HEK293 (cell line): ENCODE results near the gene OBSCN.

Experiments
- CTCF ChIA-PET: fragments of 350-600 bp; formaldehyde crosslinking; extraction: SDS; loops from one replicate; lab custom pipeline; 2021; ENCODE audit warnings: antibody characterized with exemption; lab: Yijun Ruan, JAX
- POLR2A ChIA-PET: fragments of 300-600 bp; formaldehyde crosslinking; extraction: SDS; loops from one replicate; lab custom pipeline; 2020; ENCODE audit warnings: antibody characterized with exemption, inconsistent platforms; lab: Yijun Ruan, JAX
- H3K27ac ChIP-seq: fragments of 200-500 bp; sonication (Bioruptor generic); 2 replicates; pipeline ENCODE4 v1.5.1; 2014; ENCODE audit warnings: low read depth, low read length, control low read depth, inconsistent platforms; ENCODE audit errors: extremely low read depth
- H3K36me3 ChIP-seq, 2 experiments: fragments of 200-500 bp in 1 of 2; sonication (Bioruptor generic) in 1 of 2; 1 replicate in 1 of 2; 2 replicates in 1 of 2; pipeline ENCODE4 v1.5.1; 2014 to 2017; ENCODE audit warnings: inconsistent platforms in 2 of 2, low read length in 2 of 2; ENCODE audit not compliant: control insufficient read depth in 2 of 2, insufficient read depth in 1 of 2
- H3K4me1 ChIP-seq: fragments of 200-500 bp; sonication (Bioruptor generic); 2 replicates; pipeline ENCODE4 v1.5.1; 2014; ENCODE audit warnings: mild to moderate bottlenecking, low read length, inconsistent platforms; ENCODE audit not compliant: control insufficient read depth, insufficient read depth
- H3K4me3 ChIP-seq: 2 replicates; pipeline ENCODE4 v1.5.1; 2011; ENCODE audit warnings: low read depth, mild to moderate bottlenecking, control low read depth, low read length, moderate library complexity
- H3K9me3 ChIP-seq: fragments of 200-500 bp; sonication (Bioruptor generic); 2 replicates; pipeline ENCODE4 v1.5.1; 2014; ENCODE audit warnings: low read depth, low read length, inconsistent platforms; ENCODE audit not compliant: control insufficient read depth, insufficient read depth
- EGR2 ChIP-seq: fragments of 450-650 bp; formaldehyde crosslinking; IDR thresholded peaks from 2 replicates; pipeline ENCODE4 v1.5.1; 2016; ENCODE audit warnings: low read depth, missing biosample characterization, missing genetic modification characterization
- KLF1 ChIP-seq: fragments of 450-650 bp; formaldehyde crosslinking; IDR thresholded peaks from 2 replicates; pipeline ENCODE4 v1.5.1; 2016; ENCODE audit warnings: missing biosample characterization, missing genetic modification characterization
- KLF8 ChIP-seq: fragments of 450-650 bp; formaldehyde crosslinking; IDR thresholded peaks from 2 replicates; pipeline ENCODE4 v1.5.1; 2016; ENCODE audit warnings: missing biosample characterization, missing genetic modification characterization
- SP2 ChIP-seq: fragments of 450-650 bp; formaldehyde crosslinking; IDR thresholded peaks from 2 replicates; pipeline ENCODE4 v1.5.1; 2016; ENCODE audit warnings: missing biosample characterization, missing genetic modification characterization
- ZFHX2 ChIP-seq: fragments of 450-650 bp; formaldehyde crosslinking; conservative IDR thresholded peaks from 2 replicates; pipeline ENCODE4 v1.5.1; 2016; ENCODE audit warnings: missing biosample characterization, missing genetic modification characterization
- ZNF138 ChIP-seq: fragments of 450-650 bp; formaldehyde crosslinking; IDR thresholded peaks from 2 replicates; pipeline ENCODE4 v1.5.1; 2016; ENCODE audit warnings: missing biosample characterization, missing genetic modification characterization, borderline replicate concordance
- ZNF292 ChIP-seq: fragments of 450-650 bp; formaldehyde crosslinking; IDR thresholded peaks from 2 replicates; pipeline ENCODE4 v1.5.1; 2016; ENCODE audit warnings: low read depth, missing biosample characterization, missing genetic modification characterization, borderline replicate concordance
- ZNF341 ChIP-seq: fragments of 450-650 bp; formaldehyde crosslinking; IDR thresholded peaks from 2 replicates; pipeline ENCODE4; 2016; ENCODE audit warnings: low read depth, missing biosample characterization, missing genetic modification characterization
- ZNF433 ChIP-seq: fragments of 450-650 bp; formaldehyde crosslinking; IDR thresholded peaks from 2 replicates; pipeline ENCODE4 v1.5.1; 2016; ENCODE audit warnings: missing biosample characterization, missing genetic modification characterization, low read depth
- ZNF830 ChIP-seq: fragments of 450-650 bp; IDR thresholded peaks from 2 replicates; pipeline ENCODE4 v1.5.0; 2018; ENCODE audit warnings: missing biosample characterization, missing genetic modification characterization, low read depth, mild to moderate bottlenecking, moderate library complexity
- TF ChIP-seq, protein P1 (sequence below): fragments of 450-650 bp; formaldehyde crosslinking; IDR thresholded peaks from 2 replicates; pipeline ENCODE4 v1.5.1; 2017; ENCODE audit warnings: missing biosample characterization, missing genetic modification characterization
- TF ChIP-seq, protein P2 (sequence below): fragments of 450-650 bp; formaldehyde crosslinking; IDR thresholded peaks from 2 replicates; pipeline ENCODE4 v1.5.1; 2016; ENCODE audit warnings: missing biosample characterization, missing genetic modification characterization
- TF ChIP-seq, protein P3 (sequence below): fragments of 450-650 bp; formaldehyde crosslinking; IDR thresholded peaks from 2 replicates; pipeline ENCODE4 v1.5.1; 2016; ENCODE audit warnings: missing biosample characterization, missing genetic modification characterization

Gene OBSCN

DNA sequence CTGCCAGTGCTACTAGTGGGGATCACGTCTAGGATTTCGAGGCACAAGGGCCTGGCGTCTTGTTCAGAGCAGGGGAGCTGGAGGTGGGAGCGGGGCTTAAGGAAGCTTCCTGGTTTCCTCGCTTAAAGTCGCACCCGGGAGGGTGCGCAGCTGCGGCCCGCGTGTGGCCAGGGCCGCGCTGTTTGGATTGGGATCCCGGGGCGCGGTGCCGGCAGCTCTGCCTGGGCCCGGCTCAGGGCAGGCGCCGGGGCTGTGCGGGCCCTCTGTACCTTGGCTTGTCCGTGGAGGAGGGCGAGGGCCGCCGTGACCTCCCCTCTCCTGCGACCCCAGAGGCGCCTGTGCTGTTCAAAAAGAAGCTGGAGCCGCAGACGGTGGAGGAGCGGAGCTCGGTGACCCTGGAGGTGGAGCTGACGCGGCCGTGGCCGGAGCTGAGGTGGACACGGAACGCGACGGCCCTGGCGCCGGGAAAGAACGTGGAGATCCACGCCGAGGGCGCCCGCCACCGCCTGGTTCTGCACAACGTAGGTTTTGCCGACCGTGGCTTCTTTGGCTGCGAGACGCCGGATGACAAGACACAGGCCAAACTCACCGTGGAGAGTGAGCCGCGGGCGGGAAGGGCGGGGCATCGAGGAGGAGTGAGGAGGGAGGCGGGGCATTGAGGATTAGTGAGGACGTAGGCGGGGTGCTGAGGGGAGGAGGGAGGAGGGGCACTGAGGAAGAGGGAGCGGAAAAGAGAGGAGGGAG, 67.8 kb downstream of the OBSCN start:
- no peaks in the 10 kb centered on the region for H3K4me1 ChIP-seq
- peak overlapping the region; percentile 29 for H3K4me3 ChIP-seq
- CTCF ChIA-PET, result interaction anchor here (0.6 kb wide), 1 partner anchor 9 kb away, joined by 3 read pairs; no protein-coding TSS in a partner anchor
- POLR2A ChIA-PET, result interaction anchor here (0.6 kb wide), 1 partner anchor 113 kb away, joined by 3 read pairs; no protein-coding TSS in a partner anchor
- TF ChIP-seq, protein P1, sequence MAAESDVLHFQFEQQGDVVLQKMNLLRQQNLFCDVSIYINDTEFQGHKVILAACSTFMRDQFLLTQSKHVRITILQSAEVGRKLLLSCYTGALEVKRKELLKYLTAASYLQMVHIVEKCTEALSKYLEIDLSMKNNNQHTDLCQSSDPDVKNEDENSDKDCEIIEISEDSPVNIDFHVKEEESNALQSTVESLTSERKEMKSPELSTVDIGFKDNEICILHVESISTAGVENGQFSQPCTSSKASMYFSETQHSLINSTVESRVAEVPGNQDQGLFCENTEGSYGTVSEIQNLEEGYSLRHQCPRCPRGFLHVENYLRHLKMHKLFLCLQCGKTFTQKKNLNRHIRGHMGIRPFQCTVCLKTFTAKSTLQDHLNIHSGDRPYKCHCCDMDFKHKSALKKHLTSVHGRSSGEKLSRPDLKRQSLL (tag by site-specific recombination), result 0 out of 2 replicates have a peak, but pooled peaks have one; percentile 9
- TF ChIP-seq ZNF138 (tag by site-specific recombination) (no peak), ZNF830 (tag by site-specific recombination) (no peak), KLF1 (tag by site-specific recombination) (peak; percentile 96), KLF8 (tag by site-specific recombination) (peak; percentile 42; the same call in 1 of the 2 replicates), ZNF433 (no peak), ZFHX2 (tag by site-specific recombination) (peak; percentile 59), SP2 (tag by site-specific recombination) (peak; percentile 17; the same call in 1 of the 2 replicates), EGR2 (peak; percentile 85)
- TF ChIP-seq, protein P2, sequence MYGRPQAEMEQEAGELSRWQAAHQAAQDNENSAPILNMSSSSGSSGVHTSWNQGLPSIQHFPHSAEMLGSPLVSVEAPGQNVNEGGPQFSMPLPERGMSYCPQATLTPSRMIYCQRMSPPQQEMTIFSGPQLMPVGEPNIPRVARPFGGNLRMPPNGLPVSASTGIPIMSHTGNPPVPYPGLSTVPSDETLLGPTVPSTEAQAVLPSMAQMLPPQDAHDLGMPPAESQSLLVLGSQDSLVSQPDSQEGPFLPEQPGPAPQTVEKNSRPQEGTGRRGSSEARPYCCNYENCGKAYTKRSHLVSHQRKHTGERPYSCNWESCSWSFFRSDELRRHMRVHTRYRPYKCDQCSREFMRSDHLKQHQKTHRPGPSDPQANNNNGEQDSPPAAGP, result peak; percentile 61; the same call in 1 of the 2 replicates
- no peaks in the 10 kb centered on the region for H3K9me3 ChIP-seq
- peaks cover 0 to 20% of the 10 kb centered on the region in 2 experiments; a peak in 1 of 3 replicates for H3K36me3 ChIP-seq
- H3K27ac ChIP-seq, result no peak overlapping the region

DNA sequence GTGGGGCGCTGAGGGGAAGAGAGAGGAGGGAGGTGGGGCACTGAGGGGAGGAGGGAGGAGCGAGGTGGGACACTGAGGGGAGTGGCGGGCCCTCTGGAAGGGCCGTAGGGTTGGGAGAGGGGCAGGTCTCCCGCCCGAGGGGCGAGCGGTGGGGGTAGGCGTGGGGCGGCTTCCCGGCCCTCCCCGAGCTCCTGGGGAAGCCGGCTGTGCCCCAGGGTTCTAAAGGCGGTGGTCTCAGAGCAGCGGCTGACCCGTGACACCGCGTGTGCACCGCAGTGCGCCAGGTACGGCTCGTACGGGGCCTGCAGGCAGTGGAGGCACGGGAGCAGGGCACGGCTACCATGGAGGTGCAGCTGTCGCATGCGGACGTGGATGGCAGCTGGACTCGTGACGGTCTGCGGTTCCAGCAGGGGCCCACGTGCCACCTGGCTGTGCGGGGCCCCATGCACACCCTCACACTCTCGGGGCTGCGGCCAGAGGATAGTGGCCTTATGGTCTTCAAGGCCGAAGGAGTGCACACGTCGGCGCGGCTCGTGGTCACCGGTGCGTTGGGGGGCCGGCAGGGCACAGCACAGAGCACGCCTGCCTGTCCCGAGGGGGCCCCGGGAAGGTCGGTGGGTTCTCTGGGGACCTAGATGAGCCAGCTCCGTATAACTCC, 68.5 kb downstream of the OBSCN start:
- no peak for TF ChIP-seq ZNF292
- TF ChIP-seq, protein P3, sequence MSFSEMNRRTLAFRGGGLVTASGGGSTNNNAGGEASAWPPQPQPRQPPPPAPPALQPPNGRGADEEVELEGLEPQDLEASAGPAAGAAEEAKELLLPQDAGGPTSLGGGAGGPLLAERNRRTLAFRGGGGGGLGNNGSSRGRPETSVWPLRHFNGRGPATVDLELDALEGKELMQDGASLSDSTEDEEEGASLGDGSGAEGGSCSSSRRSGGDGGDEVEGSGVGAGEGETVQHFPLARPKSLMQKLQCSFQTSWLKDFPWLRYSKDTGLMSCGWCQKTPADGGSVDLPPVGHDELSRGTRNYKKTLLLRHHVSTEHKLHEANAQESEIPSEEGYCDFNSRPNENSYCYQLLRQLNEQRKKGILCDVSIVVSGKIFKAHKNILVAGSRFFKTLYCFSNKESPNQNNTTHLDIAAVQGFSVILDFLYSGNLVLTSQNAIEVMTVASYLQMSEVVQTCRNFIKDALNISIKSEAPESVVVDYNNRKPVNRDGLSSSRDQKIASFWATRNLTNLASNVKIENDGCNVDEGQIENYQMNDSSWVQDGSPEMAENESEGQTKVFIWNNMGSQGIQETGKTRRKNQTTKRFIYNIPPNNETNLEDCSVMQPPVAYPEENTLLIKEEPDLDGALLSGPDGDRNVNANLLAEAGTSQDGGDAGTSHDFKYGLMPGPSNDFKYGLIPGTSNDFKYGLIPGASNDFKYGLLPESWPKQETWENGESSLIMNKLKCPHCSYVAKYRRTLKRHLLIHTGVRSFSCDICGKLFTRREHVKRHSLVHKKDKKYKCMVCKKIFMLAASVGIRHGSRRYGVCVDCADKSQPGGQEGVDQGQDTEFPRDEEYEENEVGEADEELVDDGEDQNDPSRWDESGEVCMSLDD (tag by site-specific recombination), result no peak
- TF ChIP-seq KLF1 (tag by site-specific recombination), result no peak
- TF ChIP-seq SP2 (tag by site-specific recombination), result 0 out of 2 replicates have a peak, but pooled peaks have one; percentile 2
- TF ChIP-seq ZNF341 (tag by site-specific recombination), result peak; percentile 77
- ChIA-PET CTCF (interaction anchor here (0.6 to 1.0 kb wide), 2 partner anchors 10 to 17 kb away, joined by 3 to 4 read pairs; no protein-coding TSS in a partner anchor), POLR2A (interaction anchor here (0.6 kb wide), 1 partner anchor 112 kb away, joined by 3 read pairs; no protein-coding TSS in a partner anchor)
- Histone ChIP-seq H3K4me1 (no peaks in the 10 kb centered on the region), H3K27ac (no peak overlapping the region), H3K9me3 (no peaks in the 10 kb centered on the region), H3K4me3 (no peak overlapping the region), H3K36me3 (peaks cover 0 to 25% of the 10 kb centered on the region in 2 experiments; a peak in 1 of 3 replicates)
